ENCODE data around the gene FAM234B.

DNA sequence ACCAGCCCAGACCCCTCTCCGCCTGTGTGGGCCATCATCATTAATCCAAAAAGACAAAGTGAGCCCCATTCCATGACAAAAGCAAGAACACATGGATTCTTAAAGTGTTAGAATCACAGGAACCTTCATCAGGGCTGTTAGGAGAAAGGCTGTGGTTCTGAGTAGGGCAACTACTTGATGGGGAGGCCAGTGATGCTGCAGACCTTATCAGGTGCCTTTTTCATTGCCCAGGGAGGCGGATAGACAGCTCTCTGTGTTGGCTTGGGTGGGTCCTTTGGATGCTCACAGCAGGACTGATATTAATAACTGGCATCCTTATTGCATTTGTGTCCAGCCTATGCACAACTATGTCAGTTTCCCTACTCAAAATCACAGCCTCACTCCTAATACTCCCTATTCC, 46.4 kb upstream of the FAM234B start:
- TF ChIP-seq POLR2A (IDR thresholded peaks at IDR 0.05; ENCODE audit: low read length) (no peak), GATA1 (IDR thresholded peaks at IDR 0.05; ENCODE audit: low read depth, low read length) (no peak)
